Vagina (tissue), 2 donors: Measurements from ENCODE around the gene RXRG. TPM values are rescaled to one million over a fixed set of nuclear protein-coding genes. Genes with fewer than 3 reads are reported as not detected.
A peak's percentile ranks its signal among the peaks of the same experiment; 100 is the strongest.

ENCODE experiments used
- DNase-seq, 2 donors: peaks; one replicate each; pipeline ENCODE4 v3.0.0-alpha.2; 2017; ENCODE audit errors: extremely low spot score in 2 of 2
- H3K27ac ChIP-seq: fragments of 200-600 bp; sonication (generic); one replicate; pipeline ENCODE4 v1.5.1; 2019
- H3K27me3 ChIP-seq: fragments of 200-600 bp; sonication (generic); one replicate; pipeline ENCODE4 v1.5.1; 2019
- H3K36me3 ChIP-seq, 2 donors: fragments of 200-600 bp; sonication (generic); one replicate each; pipeline ENCODE4 v1.5.1; 2017 to 2019
- H3K4me1 ChIP-seq: fragments of 200-600 bp; sonication (generic); one replicate; pipeline ENCODE4 v1.5.1; 2019
- H3K4me3 ChIP-seq, 2 donors: fragments of 200-600 bp; sonication (generic); 1 replicate in 1 of 2; 2 replicates in 1 of 2; pipeline ENCODE4 v1.5.1; 2016 to 2019
- H3K9me3 ChIP-seq: fragments of 200-600 bp; sonication (generic); one replicate; pipeline ENCODE4 v1.5.1; 2019
- POLR2A ChIP-seq, 2 donors: fragments of 450-650 bp; IDR thresholded peaks; one replicate each; pipeline ENCODE4 v1.6.1; 2017; ENCODE audit warnings: antibody characterized with exemption in 2 of 2, mild to moderate bottlenecking in 2 of 2, moderate library complexity in 2 of 2
- POLR2AphosphoS5 ChIP-seq, 2 donors: sonication (generic); formaldehyde crosslinking; IDR thresholded peaks; one replicate each; pipeline ENCODE4 v1.9.0; 2017; ENCODE audit warnings: antibody characterized with exemption in 2 of 2, mild to moderate bottlenecking in 2 of 2, low read depth in 1 of 2; ENCODE audit not compliant: insufficient read depth in 1 of 2
- intact Hi-C: fragments of 100-400 bp; cut with DNase I; formaldehyde crosslinking; loops from one replicate; pipeline ENCODE4 v1.15.1; 2023
- total RNA-seq: library from RNA; depleted of rRNA; stranded (reverse); fragments of >200 nt; gene quantifications from one replicate; pipeline ENCODE4 v1.2.3, GENCODE V29; 2016
- TF ChIP-seq, protein P1 (sequence below), 3 experiments: fragments of 450-650 bp in 2 of 3; fragments of 200-600 bp in 1 of 3; sonication (generic) in 1 of 3; IDR thresholded peaks; one replicate each; pipeline ENCODE4 v1.5.1; 2017 to 2019; ENCODE audit warnings: antibody characterized with exemption in 3 of 3, mild to moderate bottlenecking in 2 of 3, moderate library complexity in 2 of 3

Gene RXRG
- total RNA-seq, 1 donor from 2014 or later, result not detected

DNA sequence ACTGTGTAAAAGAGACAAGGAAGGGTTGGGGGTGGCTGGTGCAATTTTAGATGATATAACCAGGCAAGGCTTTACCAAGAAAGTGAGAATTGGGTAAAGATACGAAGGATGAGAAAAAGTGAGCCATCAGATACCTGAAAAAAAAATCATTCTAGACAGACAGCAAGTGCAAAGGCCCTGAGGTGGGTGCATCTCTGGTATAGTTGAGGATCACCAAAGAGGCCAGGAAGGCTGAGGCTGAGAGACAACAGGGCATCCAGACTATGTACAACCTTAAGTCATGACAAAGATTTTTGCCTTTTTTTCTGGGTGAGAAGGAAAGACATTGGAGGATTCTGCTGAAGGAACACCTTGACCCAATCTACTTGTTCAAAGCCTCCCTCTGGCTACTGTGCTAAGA is 29.9 kb downstream of the RXRG start:
- H3K36me3 ChIP-seq, result no peaks in the 10 kb centered on the region
- H3K27me3 ChIP-seq, result no peaks in the 10 kb centered on the region
- intact Hi-C loops, result no loop called here
- H3K4me1 ChIP-seq, result no peaks in the 10 kb centered on the region
- no peak overlapping the region for H3K4me3 ChIP-seq
- no peaks in the 10 kb centered on the region for H3K9me3 ChIP-seq
- DNase-seq, result no peak
- no peak overlapping the region for H3K27ac ChIP-seq
- no peak for TF ChIP-seq POLR2A (IDR thresholded peaks at IDR 0.05)
- TF ChIP-seq, protein P1, sequence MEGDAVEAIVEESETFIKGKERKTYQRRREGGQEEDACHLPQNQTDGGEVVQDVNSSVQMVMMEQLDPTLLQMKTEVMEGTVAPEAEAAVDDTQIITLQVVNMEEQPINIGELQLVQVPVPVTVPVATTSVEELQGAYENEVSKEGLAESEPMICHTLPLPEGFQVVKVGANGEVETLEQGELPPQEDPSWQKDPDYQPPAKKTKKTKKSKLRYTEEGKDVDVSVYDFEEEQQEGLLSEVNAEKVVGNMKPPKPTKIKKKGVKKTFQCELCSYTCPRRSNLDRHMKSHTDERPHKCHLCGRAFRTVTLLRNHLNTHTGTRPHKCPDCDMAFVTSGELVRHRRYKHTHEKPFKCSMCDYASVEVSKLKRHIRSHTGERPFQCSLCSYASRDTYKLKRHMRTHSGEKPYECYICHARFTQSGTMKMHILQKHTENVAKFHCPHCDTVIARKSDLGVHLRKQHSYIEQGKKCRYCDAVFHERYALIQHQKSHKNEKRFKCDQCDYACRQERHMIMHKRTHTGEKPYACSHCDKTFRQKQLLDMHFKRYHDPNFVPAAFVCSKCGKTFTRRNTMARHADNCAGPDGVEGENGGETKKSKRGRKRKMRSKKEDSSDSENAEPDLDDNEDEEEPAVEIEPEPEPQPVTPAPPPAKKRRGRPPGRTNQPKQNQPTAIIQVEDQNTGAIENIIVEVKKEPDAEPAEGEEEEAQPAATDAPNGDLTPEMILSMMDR (IDR thresholded peaks at IDR 0.05), result no peak
- no peak for TF ChIP-seq POLR2AphosphoS5 (IDR thresholded peaks at IDR 0.05; ENCODE audit: insufficient read depth in 1 of 2, low read depth in 1 of 2)

DNA sequence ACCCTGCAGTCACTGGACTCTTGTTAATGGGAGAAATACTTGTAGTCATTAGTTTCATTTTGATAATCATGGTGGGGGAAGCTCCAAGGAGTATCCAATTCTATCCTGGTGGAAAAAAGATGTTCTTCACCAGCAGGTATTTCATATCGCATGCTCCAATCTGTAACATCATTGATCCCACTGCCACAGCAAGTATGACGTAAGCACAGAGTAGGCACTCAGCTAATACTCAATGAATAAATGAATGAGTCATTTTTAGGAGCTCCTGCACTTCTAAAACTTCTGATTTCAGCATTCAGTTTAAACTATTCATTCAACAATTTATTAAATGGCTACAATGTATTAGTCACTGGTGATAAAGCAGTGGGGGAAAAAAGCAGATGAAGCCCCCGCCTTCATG is 30.3 kb downstream of the RXRG start:
- no peak overlapping the region for H3K27ac ChIP-seq
- no peaks in the 10 kb centered on the region for H3K9me3 ChIP-seq
- H3K4me3 ChIP-seq, result no peak overlapping the region
- H3K4me1 ChIP-seq, result no peaks in the 10 kb centered on the region
- H3K27me3 ChIP-seq, result no peaks in the 10 kb centered on the region
- intact Hi-C loops, result no loop called here
- TF ChIP-seq POLR2AphosphoS5 (IDR thresholded peaks at IDR 0.05; ENCODE audit: insufficient read depth in 1 of 2, low read depth in 1 of 2) (no peak), POLR2A (IDR thresholded peaks at IDR 0.05) (no peak)
- TF ChIP-seq, protein P1 (IDR thresholded peaks at IDR 0.05), result no peak
- DNase-seq, result no peak
- H3K36me3 ChIP-seq, result no peaks in the 10 kb centered on the region

DNA sequence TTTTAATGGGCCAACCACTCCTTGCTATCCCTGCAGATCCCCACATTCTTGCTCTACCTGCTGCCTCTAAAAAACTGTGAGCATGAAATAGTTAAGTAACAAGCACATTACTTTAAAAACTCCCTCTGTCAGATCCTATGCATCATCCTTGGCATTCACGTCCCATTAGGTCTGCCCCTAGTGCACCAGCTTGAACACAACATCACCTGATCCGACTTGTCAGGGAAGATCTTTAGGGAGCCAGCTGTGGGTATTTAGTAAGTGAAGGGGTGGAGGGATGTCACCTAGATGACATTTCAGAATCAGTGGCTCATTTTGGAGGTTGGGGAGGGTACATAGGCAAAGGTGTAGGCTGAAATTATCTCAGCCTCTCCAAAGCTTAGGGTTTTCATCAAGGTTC is 33.5 kb downstream of the RXRG start:
- DNase-seq, result no peak
- Histone ChIP-seq H3K4me3 (no peak overlapping the region), H3K4me1 (no peaks in the 10 kb centered on the region), H3K9me3 (no peaks in the 10 kb centered on the region), H3K27ac (no peak overlapping the region), H3K27me3 (no peaks in the 10 kb centered on the region), H3K36me3 (no peaks in the 10 kb centered on the region)
- intact Hi-C loops, result no loop called here
- TF ChIP-seq, protein P1 (IDR thresholded peaks at IDR 0.05), result no peak
- TF ChIP-seq POLR2A (IDR thresholded peaks at IDR 0.05) (no peak), POLR2AphosphoS5 (IDR thresholded peaks at IDR 0.05; ENCODE audit: insufficient read depth in 1 of 2, low read depth in 1 of 2) (no peak)

DNA sequence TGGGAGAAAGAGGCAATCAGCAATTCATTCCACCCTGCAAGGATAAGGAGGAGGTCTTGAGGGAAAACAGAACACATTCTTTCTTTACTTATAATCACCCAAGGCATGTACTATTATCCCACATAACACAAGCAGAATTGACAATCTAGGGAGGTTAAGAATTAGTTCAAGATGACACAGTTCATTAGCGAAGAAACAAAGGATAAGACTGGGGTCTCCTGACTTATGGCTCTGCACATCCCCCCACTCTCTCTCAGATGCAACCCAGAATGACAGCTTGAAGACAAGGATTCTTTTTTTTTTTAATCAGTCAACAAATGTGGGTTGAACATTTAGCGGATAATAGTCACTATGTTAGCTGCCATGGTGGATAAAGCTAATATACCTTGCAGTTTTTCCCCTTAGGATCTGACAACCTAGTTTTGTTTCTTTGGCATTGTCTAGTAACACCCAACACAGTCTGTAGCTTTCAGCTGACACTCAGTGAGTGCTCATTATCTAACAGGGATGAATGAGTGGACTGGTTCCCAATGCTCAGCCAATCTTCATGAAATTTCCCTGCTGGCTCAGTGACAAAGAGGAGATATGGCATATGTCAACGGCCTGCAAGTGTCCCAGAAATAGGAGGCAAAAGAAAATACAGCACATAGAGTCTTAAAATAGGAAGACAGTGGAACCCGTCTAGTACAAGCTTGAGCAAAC is 35.1 kb downstream of the RXRG start:
- Histone ChIP-seq H3K4me1 (no peaks in the 10 kb centered on the region), H3K27ac (no peak overlapping the region), H3K4me3 (no peak overlapping the region), H3K36me3 (no peaks in the 10 kb centered on the region), H3K27me3 (no peaks in the 10 kb centered on the region), H3K9me3 (no peaks in the 10 kb centered on the region)
- intact Hi-C loops, result loop anchor here (5.0 kb wide), 1 partner anchor 182 kb away; no protein-coding TSS in a partner anchor
- TF ChIP-seq POLR2AphosphoS5 (IDR thresholded peaks at IDR 0.05; ENCODE audit: insufficient read depth in 1 of 2, low read depth in 1 of 2) (no peak), POLR2A (IDR thresholded peaks at IDR 0.05) (no peak)
- TF ChIP-seq, protein P1 (IDR thresholded peaks at IDR 0.05), result no peak
- no peak for DNase-seq

DNA sequence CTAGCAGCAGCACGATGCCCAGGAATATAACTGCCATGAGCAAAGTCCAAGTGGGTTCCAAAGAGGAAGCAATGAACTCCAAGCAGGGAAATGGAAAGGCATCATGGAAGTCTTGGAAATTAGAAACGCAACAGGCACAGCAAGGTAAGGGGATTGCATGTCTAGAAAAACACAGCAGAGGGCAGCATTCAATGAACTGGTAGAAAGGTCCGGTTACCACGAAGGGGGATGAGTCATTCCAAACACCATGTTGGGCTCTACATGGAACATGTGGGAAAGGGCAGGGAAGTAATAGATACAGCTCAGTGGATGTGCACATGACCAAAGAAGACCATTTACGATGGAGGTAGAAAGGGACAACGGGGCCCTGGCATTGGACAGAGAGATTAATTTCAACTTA is 36.4 kb downstream of the RXRG start:
- Histone ChIP-seq H3K9me3 (no peaks in the 10 kb centered on the region), H3K36me3 (no peaks in the 10 kb centered on the region), H3K27ac (no peak overlapping the region), H3K27me3 (no peaks in the 10 kb centered on the region), H3K4me3 (no peak overlapping the region), H3K4me1 (no peaks in the 10 kb centered on the region)
- TF ChIP-seq POLR2A (IDR thresholded peaks at IDR 0.05), result no peak
- TF ChIP-seq, protein P1 (IDR thresholded peaks at IDR 0.05), result peak in 1 of 3 experiments; percentile 4
- TF ChIP-seq POLR2AphosphoS5 (IDR thresholded peaks at IDR 0.05; ENCODE audit: insufficient read depth in 1 of 2, low read depth in 1 of 2), result no peak
- DNase-seq, result no peak
- intact Hi-C loops, result loop anchor here (5.0 kb wide), 1 partner anchor 184 kb away; no protein-coding TSS in a partner anchor
